ENCODE results near the gene GNG12.

DNA sequence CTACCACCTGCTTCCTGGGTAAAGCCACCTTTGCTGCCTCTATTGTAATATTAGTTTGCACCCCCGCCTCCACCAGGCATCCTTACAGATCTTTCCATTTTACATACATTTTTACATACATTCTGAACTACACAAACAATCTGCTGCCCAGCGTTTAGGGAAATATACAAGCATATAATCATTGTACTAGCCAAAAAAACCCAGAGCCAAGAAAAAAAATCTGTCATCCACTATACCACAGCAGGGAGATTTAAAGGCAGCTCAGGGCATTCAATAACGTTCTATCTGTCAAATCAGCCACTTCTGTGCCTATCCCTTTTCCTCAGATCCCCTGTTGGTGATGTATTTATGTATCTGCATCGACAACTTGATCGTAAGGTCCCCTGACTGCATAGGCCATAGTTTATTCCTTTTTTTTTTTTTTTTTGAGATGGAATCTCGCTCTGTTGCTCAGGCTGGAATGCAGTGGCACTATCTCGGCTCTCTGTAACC lies 43.0 kb downstream of the GNG12 start:
- no peak for TF ChIP-seq CTCF (IDR thresholded peaks at IDR 0.05; ENCODE audit: low read depth, low read length)
- TF ChIP-seq POLR2A (IDR thresholded peaks at IDR 0.05; ENCODE audit: extremely low read depth, insufficient read length) = no peak

All from NB4 (cell line).